Measurements from ENCODE around the gene ADRA2C. TPM values are rescaled to one million over a fixed set of nuclear protein-coding genes. Genes with fewer than 3 reads are reported as not detected.

The ADRA2C gene
- total and polyA plus RNA-seq, 2 of the 13 experiments (the other 11 are each of a cell fraction or from before 2014, with no cell fraction given) = 15.4 to 69.7 TPM

GRCh38 chr4:3780347-3781171, 14.4 kb downstream of the ADRA2C start (continued):
- TF ChIP-seq GMEB1 (CRISPR knock-in tag; IDR thresholded peaks at IDR 0.05; ENCODE audit: borderline replicate concordance) = 0 out of 2 replicates have a peak, but pooled peaks have one; percentile 13

- no peaks in the 10 kb centered on the region for H3K79me2 ChIP-seq (ENCODE audit: insufficient read depth, low read length)
- ChIA-PET POLR2A (interaction anchor here (0.8 to 8.2 kb wide), 7 partner anchors 10 to 55 kb away, joined by 3 to 87 read pairs (median 11); partner anchors contain the start of gene ADRA2C), CTCF (ENCODE audit: low intra/inter-chr PET ratio, low total read pairs) (no interaction called here)
- no peaks in the 10 kb centered on the region for H4K20me1 ChIP-seq (ENCODE audit: insufficient read depth, low read length)
- WGBS (ENCODE audit: low lambda C conversion rate) = 33% methylated on average over 17 of the region's 19 CpGs
- BruUV-seq (replicated peaks) = no TSS peak
- peak overlapping the region; percentile 42 for H3K9ac ChIP-seq (ENCODE audit: insufficient read depth, low read depth, low read length)
- peak overlapping the region in 2 of 3 experiments; percentile 26 to 57; a peak in 4 of 6 replicates for H3K4me3 ChIP-seq (replicated peaks in 1 of 3; ENCODE audit: insufficient read depth in 1 of 3, low read depth in 2 of 3, low read length in 3 of 3)
- peak overlapping the region; percentile 74 for H3K27ac ChIP-seq (ENCODE audit: extremely low read length, insufficient read depth, low read length)
- peaks cover 85% of the 10 kb centered on the region for H3K4me1 ChIP-seq (ENCODE audit: insufficient read depth, low read length)
- peak; percentile 17 for ATAC-seq
- no peaks in the 10 kb centered on the region for H3K36me3 ChIP-seq (replicated peaks in 1 of 2; ENCODE audit: control insufficient read depth in 1 of 2, insufficient read depth in 2 of 2, low read length in 2 of 2)
- FAIRE-seq = peak; percentile 79
- in situ Hi-C loops (cut with HindIII; ENCODE audit: extremely low pct_ligation_motif_present, low pct_unique_long_range_greater_than_20kb) = loop anchor here (5.0 kb wide), 1 partner anchor 56 kb away; no protein-coding TSS in a partner anchor
- DNase-seq (ENCODE audit: low spot score) = peak; percentile 74
- H3K9me3 ChIP-seq (ENCODE audit: low read length) = no peaks in the 10 kb centered on the region
- no peak overlapping the region for H2AFZ ChIP-seq (ENCODE audit: low read length)
- H3K4me2 ChIP-seq (ENCODE audit: low read depth, low read length) = peak overlapping the region; percentile 75
- intact Hi-C loops (cut with micrococcal nuclease; ENCODE audit: unreplicated experiment) = loop anchor here (2.0 to 5.0 kb wide), 2 partner anchors 55 to 96 kb away; no protein-coding TSS in a partner anchor
- no peaks in the 10 kb centered on the region; a peak in 1 of 5 replicates for H3K27me3 ChIP-seq (ENCODE audit: control insufficient read depth in 1 of 2, insufficient read depth in 2 of 2, low read length in 2 of 2)
- TF ChIP-seq BCL3 (CRISPR knock-in tag; IDR thresholded peaks at IDR 0.05) (no peak), MNT (IDR thresholded peaks at IDR 0.05) (peak; percentile 57; the same call in 1 of the 2 replicates), RAD51 (IDR thresholded peaks at IDR 0.05; ENCODE audit: borderline replicate concordance) (peak; percentile 57; the same call in 1 of the 2 replicates), ZNF263 (CRISPR knock-in tag; IDR thresholded peaks at IDR 0.05) (peak; percentile 77), ZSCAN31 (CRISPR knock-in tag; IDR thresholded peaks at IDR 0.05; ENCODE audit: low read depth) (no peak), HNRNPK (IDR thresholded peaks at IDR 0.05; ENCODE audit: low read depth, low read length, poor library complexity, severe bottlenecking) (peak; percentile 41), POLR2AphosphoS5 (IDR thresholded peaks at IDR 0.05; ENCODE audit: low read depth, low read length) (peak; percentile 41), SAP130 (CRISPR knock-in tag; IDR thresholded peaks at IDR 0.05; ENCODE audit: low read depth) (peak; percentile 9; the same call in 1 of the 2 replicates), TCF7L2 (IDR thresholded peaks at IDR 0.05; ENCODE audit: low read depth, low read length) (no peak), ELK4 (CRISPR knock-in tag; IDR thresholded peaks at IDR 0.05; ENCODE audit: borderline replicate concordance) (no peak)
These were observed 15.2 kb downstream of the ADRA2C start for GRCh38 chr4:3781193-3781886.

Data from HepG2 (cell line).